PFSK-1 (cell line): Measurements from ENCODE around the gene ARHGEF19.

Source experiments
- FOXP2 ChIP-seq: optimal IDR thresholded peaks from 2 replicates; pipeline ENCODE3; 2011; ENCODE audit warnings: borderline replicate concordance, control low read depth, inconsistent platforms; ENCODE audit not compliant: insufficient read depth; ENCODE audit errors: extremely low read length, extremely low read depth
- POLR2AphosphoS5 ChIP-seq: IDR thresholded peaks from 2 replicates; pipeline ENCODE4 v1.6.1; 2012; ENCODE audit warnings: low read depth, mild to moderate bottlenecking, control low read depth, low read length, moderate library complexity
- SIN3A ChIP-seq: IDR thresholded peaks from 2 replicates; pipeline ENCODE4 v1.6.1; 2012; ENCODE audit warnings: mild to moderate bottlenecking, low read length, moderate library complexity, borderline replicate concordance; ENCODE audit not compliant: insufficient read depth
- TAF1 ChIP-seq: IDR thresholded peaks from 2 replicates; pipeline ENCODE4 v1.6.1; 2012; ENCODE audit warnings: low read length, control low read depth, borderline replicate concordance; ENCODE audit not compliant: insufficient read depth
- TF ChIP-seq, protein P1 (sequence below), 2 experiments: IDR thresholded peaks; 2 replicates each; pipeline versions ENCODE4 v1.6.1 to v1.8.0; 2011 to 2012; ENCODE audit warnings: low read depth in 2 of 2, low read length in 2 of 2, control low read depth in 1 of 2, inconsistent platforms in 1 of 2, mild to moderate bottlenecking in 1 of 2, moderate library complexity in 1 of 2; ENCODE audit not compliant: insufficient read depth in 1 of 2

DNA sequence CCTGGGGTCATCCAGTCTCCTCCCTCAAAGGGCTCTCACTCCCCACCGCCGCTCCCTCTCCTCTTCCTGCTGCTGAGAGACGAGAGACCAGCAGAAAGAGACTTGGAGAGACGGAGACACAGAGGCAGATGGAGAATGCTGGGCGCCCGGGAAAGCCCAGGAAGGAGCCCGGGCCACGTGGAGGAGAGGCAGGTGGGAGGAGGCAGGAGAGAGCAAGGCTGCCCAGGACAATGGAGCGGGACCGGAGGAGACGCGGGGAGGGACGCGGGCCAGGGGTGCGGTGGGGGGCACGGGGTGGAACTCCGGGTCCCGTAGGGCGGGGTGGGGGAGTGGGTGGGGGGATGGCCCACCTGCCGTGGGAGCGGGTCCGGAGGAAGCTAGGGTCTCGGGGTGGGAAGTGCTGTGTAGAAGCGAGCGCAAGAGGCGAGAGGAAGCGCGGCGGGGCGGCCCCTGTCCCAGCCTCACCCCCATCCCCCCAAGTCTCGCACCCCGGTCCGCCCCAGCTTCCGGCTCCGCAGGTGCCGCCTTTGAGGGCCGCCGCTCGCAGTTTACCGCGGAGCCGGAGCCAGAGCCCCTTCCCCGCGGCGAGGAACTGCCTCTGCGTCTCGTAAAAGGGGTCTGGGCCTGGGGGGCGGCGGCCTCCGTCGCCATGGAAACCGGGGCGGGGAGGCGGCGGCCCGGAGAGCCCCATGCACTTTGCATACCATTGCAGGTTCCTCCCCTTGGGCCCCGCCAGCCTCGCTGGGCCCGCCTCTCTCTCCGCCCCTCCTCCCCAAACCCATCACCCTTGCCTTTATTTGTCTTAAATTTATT is 44.9 kb downstream of the ARHGEF19 start:
- no peak for TF ChIP-seq TAF1
- TF ChIP-seq SIN3A: no peak
- TF ChIP-seq POLR2AphosphoS5: no peak
- TF ChIP-seq, protein P1, sequence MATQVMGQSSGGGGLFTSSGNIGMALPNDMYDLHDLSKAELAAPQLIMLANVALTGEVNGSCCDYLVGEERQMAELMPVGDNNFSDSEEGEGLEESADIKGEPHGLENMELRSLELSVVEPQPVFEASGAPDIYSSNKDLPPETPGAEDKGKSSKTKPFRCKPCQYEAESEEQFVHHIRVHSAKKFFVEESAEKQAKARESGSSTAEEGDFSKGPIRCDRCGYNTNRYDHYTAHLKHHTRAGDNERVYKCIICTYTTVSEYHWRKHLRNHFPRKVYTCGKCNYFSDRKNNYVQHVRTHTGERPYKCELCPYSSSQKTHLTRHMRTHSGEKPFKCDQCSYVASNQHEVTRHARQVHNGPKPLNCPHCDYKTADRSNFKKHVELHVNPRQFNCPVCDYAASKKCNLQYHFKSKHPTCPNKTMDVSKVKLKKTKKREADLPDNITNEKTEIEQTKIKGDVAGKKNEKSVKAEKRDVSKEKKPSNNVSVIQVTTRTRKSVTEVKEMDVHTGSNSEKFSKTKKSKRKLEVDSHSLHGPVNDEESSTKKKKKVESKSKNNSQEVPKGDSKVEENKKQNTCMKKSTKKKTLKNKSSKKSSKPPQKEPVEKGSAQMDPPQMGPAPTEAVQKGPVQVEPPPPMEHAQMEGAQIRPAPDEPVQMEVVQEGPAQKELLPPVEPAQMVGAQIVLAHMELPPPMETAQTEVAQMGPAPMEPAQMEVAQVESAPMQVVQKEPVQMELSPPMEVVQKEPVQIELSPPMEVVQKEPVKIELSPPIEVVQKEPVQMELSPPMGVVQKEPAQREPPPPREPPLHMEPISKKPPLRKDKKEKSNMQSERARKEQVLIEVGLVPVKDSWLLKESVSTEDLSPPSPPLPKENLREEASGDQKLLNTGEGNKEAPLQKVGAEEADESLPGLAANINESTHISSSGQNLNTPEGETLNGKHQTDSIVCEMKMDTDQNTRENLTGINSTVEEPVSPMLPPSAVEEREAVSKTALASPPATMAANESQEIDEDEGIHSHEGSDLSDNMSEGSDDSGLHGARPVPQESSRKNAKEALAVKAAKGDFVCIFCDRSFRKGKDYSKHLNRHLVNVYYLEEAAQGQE (IDR thresholded peaks at IDR 0.05; ENCODE audit: insufficient read depth in 1 of 2, low read depth in 2 of 2, low read length in 2 of 2): no peak
- no peak for TF ChIP-seq FOXP2
